H9 (cell line): Measurements from ENCODE around the gene QSOX2. TPM values are rescaled to one million over a fixed set of nuclear protein-coding genes. Genes with fewer than 3 reads are reported as not detected.

Experiments used
- DNase-seq: peaks from one replicate; pipeline ENCODE4 v3.0.0-alpha.2; 2017
- H2AFZ ChIP-seq: one replicate; pipeline ENCODE4 v1.6.1; 2013; ENCODE audit warnings: mild to moderate bottlenecking, low read length, control low read depth, moderate library complexity
- H2AK5ac ChIP-seq: 2 replicates; pipeline ENCODE4 v1.6.1; 2013; ENCODE audit warnings: low read length, control low read depth, mixed read lengths; ENCODE audit not compliant: insufficient read length
- H2BK120ac ChIP-seq: one replicate; pipeline ENCODE4 v1.6.1; 2013; ENCODE audit warnings: low read depth, mild to moderate bottlenecking, low read length, control low read depth, inconsistent platforms; ENCODE audit not compliant: poor library complexity, severe bottlenecking
- H2BK12ac ChIP-seq: 2 replicates; pipeline ENCODE4 v1.6.1; 2013; ENCODE audit warnings: low read length, control low read depth, mixed read lengths, low read depth; ENCODE audit not compliant: insufficient read length
- H2BK15ac ChIP-seq: 2 replicates; pipeline ENCODE4 v1.6.1; 2013; ENCODE audit warnings: low read depth, low read length, control low read depth
- H2BK20ac ChIP-seq: one replicate; pipeline ENCODE4 v1.6.1; 2013; ENCODE audit warnings: low read depth, mild to moderate bottlenecking, low read length, control low read depth, inconsistent platforms; ENCODE audit not compliant: poor library complexity, severe bottlenecking
- H2BK5ac ChIP-seq: 2 replicates; pipeline ENCODE4 v1.6.1; 2013; ENCODE audit warnings: low read length, control low read depth, mixed read lengths; ENCODE audit not compliant: insufficient read length
- H3K14ac ChIP-seq: 2 replicates; pipeline ENCODE4 v1.6.1; 2013; ENCODE audit warnings: low read length, control low read depth; ENCODE audit not compliant: insufficient read depth
- H3K18ac ChIP-seq: 2 replicates; pipeline ENCODE4 v1.6.1; 2013; ENCODE audit warnings: low read depth, mild to moderate bottlenecking, mixed read lengths, low read length, control low read depth; ENCODE audit not compliant: insufficient read length
- H3K23ac ChIP-seq: 2 replicates; pipeline ENCODE4 v1.6.1; 2013; ENCODE audit warnings: low read length, control low read depth, mixed read lengths, low read depth; ENCODE audit not compliant: insufficient read length
- H3K23me2 ChIP-seq: 2 replicates; pipeline ENCODE4 v1.6.1; 2013; ENCODE audit warnings: low read depth, mild to moderate bottlenecking, mixed read lengths, low read length, control low read depth; ENCODE audit not compliant: insufficient read length, poor library complexity, severe bottlenecking
- H3K27ac ChIP-seq: 2 replicates; pipeline ENCODE4 v1.5.1; 2013; ENCODE audit warnings: low read length, control low read depth, mixed read lengths, low read depth; ENCODE audit not compliant: insufficient read length
- H3K27me3 ChIP-seq: 2 replicates; pipeline ENCODE4 v1.6.1; 2013; ENCODE audit warnings: low read length, control low read depth, inconsistent platforms; ENCODE audit not compliant: insufficient read depth
- H3K4ac ChIP-seq: 2 replicates; pipeline ENCODE4 v1.6.1; 2013; ENCODE audit warnings: low read depth, mild to moderate bottlenecking, control low read depth, inconsistent platforms, low read length, moderate library complexity
- H3K4me1 ChIP-seq: 2 replicates; pipeline ENCODE4 v1.6.1; 2013; ENCODE audit warnings: low read length, control low read depth, inconsistent platforms; ENCODE audit not compliant: insufficient read depth
- H3K4me2 ChIP-seq: 2 replicates; pipeline ENCODE4 v1.6.1; 2013; ENCODE audit warnings: low read length, control low read depth, mixed read lengths; ENCODE audit not compliant: insufficient read length, insufficient read depth
- H3K56ac ChIP-seq: 2 replicates; pipeline ENCODE4 v1.6.1; 2013; ENCODE audit warnings: low read depth, mild to moderate bottlenecking, mixed read lengths, low read length, control low read depth; ENCODE audit not compliant: insufficient read length
- H3K79me1 ChIP-seq: 2 replicates; pipeline ENCODE4 v1.6.1; 2013; ENCODE audit warnings: low read depth, mild to moderate bottlenecking, moderate library complexity, low read length, control low read depth, inconsistent platforms; ENCODE audit not compliant: insufficient read depth, poor library complexity, severe bottlenecking
- H3K79me2 ChIP-seq: 2 replicates; pipeline ENCODE4 v1.6.1; 2013; ENCODE audit warnings: low read length, control low read depth, inconsistent platforms; ENCODE audit not compliant: insufficient read depth
- H3K9ac ChIP-seq: 2 replicates; pipeline ENCODE4 v1.6.1; 2013; ENCODE audit warnings: low read length, control low read depth, mixed read lengths; ENCODE audit not compliant: insufficient read length; ENCODE audit errors: extremely low read depth
- H3K9me3 ChIP-seq: one replicate; pipeline ENCODE4 v1.6.1; 2013; ENCODE audit warnings: low read depth, low read length, inconsistent platforms; ENCODE audit not compliant: control insufficient read depth
- H3T11ph ChIP-seq: one replicate; pipeline ENCODE4 v1.6.1; 2013; ENCODE audit warnings: mild to moderate bottlenecking, low read length, control low read depth, inconsistent platforms
- H4K20me1 ChIP-seq: one replicate; pipeline ENCODE4 v1.6.1; 2013; ENCODE audit not compliant: control insufficient read depth, insufficient read length, insufficient read depth
- H4K5ac ChIP-seq: 2 replicates; pipeline ENCODE4 v1.6.1; 2013; ENCODE audit warnings: low read depth, mild to moderate bottlenecking, mixed read lengths, low read length, control low read depth; ENCODE audit not compliant: insufficient read length
- H4K8ac ChIP-seq: replicated peaks from 2 replicates; pipeline ENCODE4 v1.6.1; 2013; ENCODE audit warnings: low read length, control low read depth, mixed read lengths, low read depth; ENCODE audit not compliant: insufficient read length
- H4K91ac ChIP-seq: 2 replicates; pipeline ENCODE4 v1.6.1; 2013; ENCODE audit warnings: low read depth, mild to moderate bottlenecking, moderate library complexity, mixed read lengths, low read length, control low read depth; ENCODE audit not compliant: insufficient read length
- H3K27ac Mint-ChIP-seq, 3 experiments: 2 replicates in 2 of 3; 3 replicates in 1 of 3; pipeline ENCODE4 v1.8.0; 2020 to 2021; ENCODE audit warnings: mixed read lengths in 3 of 3, mild to moderate bottlenecking in 1 of 3, moderate library complexity in 1 of 3
- H3K27me3 Mint-ChIP-seq: 2 replicates; pipeline ENCODE4 v1.8.0; 2021; ENCODE audit warnings: low read depth, mild to moderate bottlenecking, moderate library complexity, mixed read lengths
- H3K36me3 Mint-ChIP-seq, 3 experiments: 2 replicates in 2 of 3; 3 replicates in 1 of 3; pipeline ENCODE4 v1.8.0; 2020 to 2021; ENCODE audit warnings: low read depth in 3 of 3, mixed read lengths in 3 of 3; ENCODE audit not compliant: insufficient read depth in 1 of 3
- H3K4me1 Mint-ChIP-seq, 2 experiments: 2 replicates each; pipeline ENCODE4 v1.8.0; 2020; ENCODE audit warnings: mixed read lengths in 2 of 2
- H3K4me3 Mint-ChIP-seq, 2 experiments: 2 replicates in 1 of 2; 3 replicates in 1 of 2; pipeline ENCODE4 v1.8.0; 2020 to 2021; ENCODE audit warnings: mild to moderate bottlenecking in 2 of 2, mixed read lengths in 2 of 2, moderate library complexity in 1 of 2
- H3K9me3 Mint-ChIP-seq, 2 experiments: 2 replicates in 1 of 2; 3 replicates in 1 of 2; pipeline ENCODE4 v1.8.0; 2020; ENCODE audit warnings: mild to moderate bottlenecking in 2 of 2, mixed read lengths in 2 of 2, moderate library complexity in 1 of 2
- WGBS: extraction: QIAGEN DNeasy Blood & Tissue Kit; methylation state at CpG from one replicate; pipeline ENCODE4 v1.1.7; 2013; ENCODE audit warnings: missing lambda C conversion rate, low lambda C conversion rate, mixed read lengths; ENCODE audit not compliant: insufficient read length; ENCODE audit errors: extremely low coverage; 5-methylcytosine and 5-hydroxymethylcytosine counted together
- total RNA-seq: library from RNA; stranded (reverse); gene quantifications from 2 replicates; pipeline ENCODE4 v1.2.1, GENCODE V29; 2021
- TF ChIP-seq, protein P1 (sequence below): fragments of 200-600 bp; sonication (generic); conservative IDR thresholded peaks from 3 replicates; pipeline ENCODE4 v1.8.0; 2021; ENCODE audit warnings: antibody characterized with exemption, mild to moderate bottlenecking

The QSOX2 gene
- total RNA-seq, 1 experiment from 2014 or later, result 25.8 TPM

GRCh38 chr9:136178061-136178772, 67.4 kb downstream of the QSOX2 start:
- peaks cover 10 to 35% of the 10 kb centered on the region in 2 experiments for H3K4me1 Mint-ChIP-seq
- no peaks in the 10 kb centered on the region for H3K79me2 ChIP-seq
- no peaks in the 10 kb centered on the region; a peak in 2 of 5 replicates for H3K9me3 Mint-ChIP-seq
- no peak overlapping the region for H4K8ac ChIP-seq
- H3K4me2 ChIP-seq, result no peak overlapping the region
- no peak overlapping the region for H3K14ac ChIP-seq
- no peak overlapping the region for H2BK12ac ChIP-seq
- no peak overlapping the region for H2AK5ac ChIP-seq
- H3K4me1 ChIP-seq, result no peaks in the 10 kb centered on the region
- H2AFZ ChIP-seq, result no peak overlapping the region
- H3K23ac ChIP-seq, result no peak overlapping the region
- H3K23me2 ChIP-seq, result no peaks in the 10 kb centered on the region
- no peaks in the 10 kb centered on the region for H3K79me1 ChIP-seq
- H4K20me1 ChIP-seq, result no peaks in the 10 kb centered on the region
- H3K56ac ChIP-seq, result no peak overlapping the region
- no peak overlapping the region for H3T11ph ChIP-seq
- no peak overlapping the region for H3K9ac ChIP-seq
- no CpG with 5 or more reads among the region's 21 CpGs for WGBS
- H3K27me3 Mint-ChIP-seq, result 0 out of 2 replicates have a peak, but pooled peaks cover 2% of the 10 kb centered on the region
- no peak overlapping the region for H2BK20ac ChIP-seq
- no peak overlapping the region for H3K27ac ChIP-seq
- no peak overlapping the region for H3K27ac Mint-ChIP-seq
- H3K4me3 Mint-ChIP-seq, result no peak overlapping the region
- H3K18ac ChIP-seq, result no peak overlapping the region
- H2BK15ac ChIP-seq, result no peak overlapping the region
- H3K36me3 Mint-ChIP-seq, result no peaks in the 10 kb centered on the region
- no peak overlapping the region for H2BK120ac ChIP-seq
- TF ChIP-seq, protein P1, sequence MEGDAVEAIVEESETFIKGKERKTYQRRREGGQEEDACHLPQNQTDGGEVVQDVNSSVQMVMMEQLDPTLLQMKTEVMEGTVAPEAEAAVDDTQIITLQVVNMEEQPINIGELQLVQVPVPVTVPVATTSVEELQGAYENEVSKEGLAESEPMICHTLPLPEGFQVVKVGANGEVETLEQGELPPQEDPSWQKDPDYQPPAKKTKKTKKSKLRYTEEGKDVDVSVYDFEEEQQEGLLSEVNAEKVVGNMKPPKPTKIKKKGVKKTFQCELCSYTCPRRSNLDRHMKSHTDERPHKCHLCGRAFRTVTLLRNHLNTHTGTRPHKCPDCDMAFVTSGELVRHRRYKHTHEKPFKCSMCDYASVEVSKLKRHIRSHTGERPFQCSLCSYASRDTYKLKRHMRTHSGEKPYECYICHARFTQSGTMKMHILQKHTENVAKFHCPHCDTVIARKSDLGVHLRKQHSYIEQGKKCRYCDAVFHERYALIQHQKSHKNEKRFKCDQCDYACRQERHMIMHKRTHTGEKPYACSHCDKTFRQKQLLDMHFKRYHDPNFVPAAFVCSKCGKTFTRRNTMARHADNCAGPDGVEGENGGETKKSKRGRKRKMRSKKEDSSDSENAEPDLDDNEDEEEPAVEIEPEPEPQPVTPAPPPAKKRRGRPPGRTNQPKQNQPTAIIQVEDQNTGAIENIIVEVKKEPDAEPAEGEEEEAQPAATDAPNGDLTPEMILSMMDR, result no peak
- no peak for DNase-seq
- H3K4ac ChIP-seq, result no peak overlapping the region
- H2BK5ac ChIP-seq, result no peak overlapping the region
- no peak overlapping the region for H4K5ac ChIP-seq
- no peaks in the 10 kb centered on the region for H3K9me3 ChIP-seq
- H4K91ac ChIP-seq, result no peak overlapping the region
- H3K27me3 ChIP-seq, result no peaks in the 10 kb centered on the region
